Measurements from ENCODE around the gene ATXN1.

ATXN1 gene

DNA sequence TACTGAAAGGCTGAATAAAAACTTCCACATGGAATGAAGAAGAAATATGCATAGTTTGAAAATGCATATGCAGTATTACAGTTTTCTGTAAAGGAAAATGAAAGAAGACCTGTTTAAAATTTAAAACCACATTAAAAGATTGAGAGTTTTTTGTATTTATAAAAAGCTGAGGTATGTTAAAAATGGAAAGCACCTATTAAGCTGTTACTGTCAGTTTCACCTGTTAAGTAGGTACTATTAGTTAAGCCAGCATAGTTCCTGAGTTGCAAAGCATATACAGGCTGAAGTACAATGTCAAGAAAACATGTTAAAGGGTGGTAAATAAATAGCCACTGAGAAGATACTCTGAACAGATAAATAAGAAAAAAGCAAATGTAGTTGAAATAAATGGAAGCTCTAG, 69.9 kb downstream of the ATXN1 start:
- no peak for DNase-seq (ENCODE audit: low read depth)
- TF ChIP-seq, protein P1, sequence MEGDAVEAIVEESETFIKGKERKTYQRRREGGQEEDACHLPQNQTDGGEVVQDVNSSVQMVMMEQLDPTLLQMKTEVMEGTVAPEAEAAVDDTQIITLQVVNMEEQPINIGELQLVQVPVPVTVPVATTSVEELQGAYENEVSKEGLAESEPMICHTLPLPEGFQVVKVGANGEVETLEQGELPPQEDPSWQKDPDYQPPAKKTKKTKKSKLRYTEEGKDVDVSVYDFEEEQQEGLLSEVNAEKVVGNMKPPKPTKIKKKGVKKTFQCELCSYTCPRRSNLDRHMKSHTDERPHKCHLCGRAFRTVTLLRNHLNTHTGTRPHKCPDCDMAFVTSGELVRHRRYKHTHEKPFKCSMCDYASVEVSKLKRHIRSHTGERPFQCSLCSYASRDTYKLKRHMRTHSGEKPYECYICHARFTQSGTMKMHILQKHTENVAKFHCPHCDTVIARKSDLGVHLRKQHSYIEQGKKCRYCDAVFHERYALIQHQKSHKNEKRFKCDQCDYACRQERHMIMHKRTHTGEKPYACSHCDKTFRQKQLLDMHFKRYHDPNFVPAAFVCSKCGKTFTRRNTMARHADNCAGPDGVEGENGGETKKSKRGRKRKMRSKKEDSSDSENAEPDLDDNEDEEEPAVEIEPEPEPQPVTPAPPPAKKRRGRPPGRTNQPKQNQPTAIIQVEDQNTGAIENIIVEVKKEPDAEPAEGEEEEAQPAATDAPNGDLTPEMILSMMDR (IDR thresholded peaks at IDR 0.05; ENCODE audit: control insufficient read depth, insufficient read depth, low read depth, low read length, missing control alignments): no peak

DNA sequence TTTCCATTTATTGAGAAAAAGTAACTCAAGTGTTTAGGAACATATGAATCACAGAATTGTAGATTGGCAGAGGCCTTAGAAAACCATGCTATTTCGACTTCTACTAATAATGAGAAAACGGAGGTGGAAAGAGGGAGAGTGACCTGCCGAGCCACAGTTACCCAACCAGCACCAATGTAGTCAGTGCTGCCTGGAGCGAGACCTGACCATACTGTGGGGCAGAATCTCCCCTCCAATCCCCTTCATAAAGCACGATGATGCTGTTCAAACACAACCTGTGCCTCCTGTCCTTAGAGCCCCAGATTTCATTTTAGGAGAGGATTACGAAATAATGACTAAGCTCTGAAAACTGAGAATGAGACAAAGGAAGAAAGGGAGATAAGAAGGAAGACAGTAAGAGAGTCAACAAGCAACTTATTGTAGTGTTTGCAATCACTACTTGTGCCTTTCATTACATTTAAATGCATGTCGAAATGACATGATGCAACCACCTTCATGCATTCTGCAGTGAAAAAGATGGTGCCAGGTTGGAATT, 70.6 kb downstream of the ATXN1 start:
- no peak for DNase-seq (ENCODE audit: low read depth)
- TF ChIP-seq, protein P1 (IDR thresholded peaks at IDR 0.05; ENCODE audit: control insufficient read depth, insufficient read depth, low read depth, low read length, missing control alignments): no peak
- H3K4me3 ChIP-seq (ENCODE audit: control insufficient read depth, low read depth, low read length): no peak overlapping the region

More for the DNA sequence above, 69.9 kb downstream of the ATXN1 start:
- H3K4me3 ChIP-seq (ENCODE audit: control insufficient read depth, low read depth, low read length): no peak overlapping the region

DNA sequence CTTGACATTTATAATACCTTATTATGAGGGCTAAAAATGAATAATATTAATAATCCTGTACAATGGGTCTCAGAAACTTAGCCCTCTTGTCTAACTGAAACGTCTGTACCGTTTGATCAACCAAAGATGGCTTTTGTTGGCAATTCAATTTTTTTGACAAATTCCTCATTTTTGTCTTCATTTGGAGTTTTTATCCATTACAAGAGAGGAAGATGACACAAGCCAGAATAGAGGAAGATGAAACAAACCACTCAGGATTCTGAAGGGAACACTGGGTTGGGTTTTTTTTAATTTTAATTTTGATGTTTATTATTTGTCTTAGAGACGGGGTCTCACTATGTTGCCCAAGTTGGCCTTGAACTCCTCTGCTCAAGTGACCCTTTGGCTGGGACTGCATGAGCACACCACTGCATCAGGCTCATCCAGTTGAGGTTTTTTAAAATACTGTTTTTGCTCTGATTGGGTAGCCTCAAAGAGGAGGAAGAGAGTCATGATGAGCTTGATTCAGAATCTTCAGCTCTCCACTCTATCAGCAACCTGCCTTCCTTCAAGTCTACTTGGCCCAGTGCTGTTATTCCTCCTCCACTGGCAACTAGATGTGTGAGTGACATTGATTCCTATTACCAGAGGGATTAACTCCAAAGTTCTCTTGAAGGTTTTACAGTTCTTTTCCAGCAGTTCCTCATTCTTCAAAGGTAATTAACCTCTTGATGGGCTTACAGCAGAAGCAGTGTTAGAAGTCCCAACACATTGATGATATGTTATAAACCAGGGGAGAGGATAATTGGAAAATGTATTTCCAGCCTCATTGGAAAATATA, 71.3 kb downstream of the ATXN1 start:
- no peak overlapping the region for H3K4me3 ChIP-seq (ENCODE audit: control insufficient read depth, low read depth, low read length)
- no peak for DNase-seq (ENCODE audit: low read depth)
- TF ChIP-seq, protein P1 (IDR thresholded peaks at IDR 0.05; ENCODE audit: control insufficient read depth, insufficient read depth, low read depth, low read length, missing control alignments): no peak

DNA sequence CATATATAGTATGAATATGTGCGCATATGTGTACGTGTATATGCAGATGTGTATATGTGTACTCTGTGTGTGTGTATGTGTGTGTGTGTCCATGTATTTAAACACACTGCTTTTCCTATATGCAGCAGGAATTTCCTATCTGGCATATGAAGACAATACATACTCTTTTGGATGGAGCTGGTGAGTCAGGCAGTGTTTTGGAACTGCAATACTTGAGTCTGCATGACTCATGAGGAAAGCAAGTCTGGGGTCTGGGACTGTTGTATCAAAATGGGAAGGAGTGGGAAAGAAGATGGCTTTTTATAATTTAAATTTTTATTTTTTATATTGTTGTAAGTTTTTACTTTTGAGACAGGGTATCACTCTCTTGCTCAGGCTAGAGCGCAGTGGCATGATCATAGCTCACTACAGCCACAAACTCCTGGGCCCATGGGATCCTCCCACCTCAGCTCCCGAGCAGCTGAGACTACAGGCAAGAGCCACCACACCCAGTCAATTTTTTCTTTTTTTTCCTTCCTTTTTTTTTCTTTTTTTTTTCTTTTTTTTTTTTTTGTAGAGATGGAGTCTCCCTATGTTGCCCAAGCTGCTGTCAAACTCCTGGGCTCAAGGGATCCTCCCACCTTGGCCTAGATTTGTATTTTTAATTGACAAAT, 72.2 kb downstream of the ATXN1 start:
- TF ChIP-seq, protein P1 (IDR thresholded peaks at IDR 0.05; ENCODE audit: control insufficient read depth, insufficient read depth, low read depth, low read length, missing control alignments): no peak
- H3K4me3 ChIP-seq (ENCODE audit: control insufficient read depth, low read depth, low read length): no peak overlapping the region
- DNase-seq (ENCODE audit: low read depth): no peak

DNA sequence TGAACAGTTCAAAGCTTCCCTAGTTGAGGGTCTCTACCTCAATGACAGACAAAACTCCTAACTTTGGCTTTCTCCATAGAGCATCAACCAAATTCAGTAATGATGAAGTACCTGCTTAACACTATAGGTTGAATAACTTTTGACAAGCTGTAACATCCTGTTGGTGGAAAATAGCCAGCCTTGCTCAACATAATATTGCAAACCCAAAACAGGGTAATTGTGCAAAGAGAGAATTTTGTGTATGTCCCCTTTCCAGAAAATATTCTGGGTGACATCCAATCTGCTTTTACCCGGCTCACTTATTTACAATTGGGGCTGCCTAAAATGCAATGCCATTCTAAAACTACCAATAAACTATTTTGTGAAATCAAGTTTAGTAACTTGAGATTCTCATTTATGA, 72.8 kb downstream of the ATXN1 start:
- H3K4me3 ChIP-seq (ENCODE audit: control insufficient read depth, low read depth, low read length): no peak overlapping the region
- TF ChIP-seq, protein P1 (IDR thresholded peaks at IDR 0.05; ENCODE audit: control insufficient read depth, insufficient read depth, low read depth, low read length, missing control alignments): no peak
- no peak for DNase-seq (ENCODE audit: low read depth)

DNA sequence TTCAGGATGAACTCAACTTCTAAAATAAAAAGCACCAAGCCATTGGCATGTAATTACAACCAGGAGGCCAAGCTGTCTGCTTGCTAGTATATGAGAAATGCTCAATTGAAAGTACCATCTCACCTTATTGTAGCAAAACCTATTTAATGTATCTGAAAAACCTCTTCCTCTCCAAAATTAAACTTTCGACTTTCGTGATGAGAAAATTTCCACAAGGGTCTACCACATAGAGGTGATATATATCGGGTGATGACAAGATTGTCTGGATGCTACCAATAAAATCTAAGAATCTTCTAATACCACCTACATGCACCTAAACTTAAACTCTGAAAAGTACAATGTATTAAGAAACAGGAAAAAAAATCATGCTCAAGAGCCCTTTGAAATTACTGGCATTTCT, 74.2 kb downstream of the ATXN1 start:
- no peak for DNase-seq (ENCODE audit: low read depth)
- no peak overlapping the region for H3K4me3 ChIP-seq (ENCODE audit: control insufficient read depth, low read depth, low read length)
- TF ChIP-seq, protein P1 (IDR thresholded peaks at IDR 0.05; ENCODE audit: control insufficient read depth, insufficient read depth, low read depth, low read length, missing control alignments): no peak

Measured in AG09309 (cell line).